ENCODE results near the gene PLXNB1.

Gene PLXNB1

DNA sequence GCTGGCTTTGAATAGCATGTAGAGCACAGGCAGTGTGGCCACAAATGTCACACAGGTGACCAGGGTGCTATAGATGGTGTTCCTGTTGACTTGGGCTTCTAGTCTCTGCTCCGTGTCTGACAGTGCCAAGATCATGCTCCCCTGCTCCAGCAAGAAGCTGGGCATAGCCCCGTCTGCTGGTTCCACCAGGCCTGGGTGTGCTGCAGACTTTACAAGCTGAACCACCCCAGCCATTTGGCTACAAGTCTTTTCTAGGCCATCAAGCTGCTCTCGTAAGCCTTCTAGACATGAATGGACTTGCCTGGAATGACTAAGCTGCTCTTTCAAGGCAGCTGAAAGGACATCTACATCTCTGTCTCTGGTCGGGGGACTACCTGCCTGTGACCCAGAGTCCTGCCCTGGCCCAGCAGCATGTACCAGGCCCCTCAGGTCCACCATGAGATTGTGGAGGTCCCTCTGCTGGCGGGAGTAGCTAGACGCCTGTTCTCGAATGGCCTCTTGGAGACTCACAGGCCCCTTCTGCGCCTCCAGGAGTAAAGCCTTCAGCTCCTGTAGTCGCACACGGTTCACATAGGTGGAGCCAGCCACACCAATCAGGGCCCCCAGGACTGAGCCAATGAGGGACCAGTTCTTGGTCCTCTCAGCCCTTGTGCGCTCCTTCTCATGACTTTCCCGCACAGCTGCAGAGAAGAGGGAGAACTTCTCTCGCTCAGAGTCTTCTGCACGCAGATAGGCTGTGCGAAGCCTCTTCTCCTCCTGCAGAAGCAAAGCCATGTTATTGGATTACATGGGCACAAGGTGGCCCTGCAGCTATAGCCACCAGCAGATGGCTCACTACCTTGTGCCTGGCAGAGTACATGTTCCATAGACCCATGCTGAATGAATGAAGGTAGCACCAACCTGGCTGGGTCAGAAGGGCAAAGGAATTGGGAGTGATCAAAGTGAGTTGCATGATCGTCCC, 2.8 kb upstream of the PLXNB1 start:
- DNase-seq = no peak

DNA sequence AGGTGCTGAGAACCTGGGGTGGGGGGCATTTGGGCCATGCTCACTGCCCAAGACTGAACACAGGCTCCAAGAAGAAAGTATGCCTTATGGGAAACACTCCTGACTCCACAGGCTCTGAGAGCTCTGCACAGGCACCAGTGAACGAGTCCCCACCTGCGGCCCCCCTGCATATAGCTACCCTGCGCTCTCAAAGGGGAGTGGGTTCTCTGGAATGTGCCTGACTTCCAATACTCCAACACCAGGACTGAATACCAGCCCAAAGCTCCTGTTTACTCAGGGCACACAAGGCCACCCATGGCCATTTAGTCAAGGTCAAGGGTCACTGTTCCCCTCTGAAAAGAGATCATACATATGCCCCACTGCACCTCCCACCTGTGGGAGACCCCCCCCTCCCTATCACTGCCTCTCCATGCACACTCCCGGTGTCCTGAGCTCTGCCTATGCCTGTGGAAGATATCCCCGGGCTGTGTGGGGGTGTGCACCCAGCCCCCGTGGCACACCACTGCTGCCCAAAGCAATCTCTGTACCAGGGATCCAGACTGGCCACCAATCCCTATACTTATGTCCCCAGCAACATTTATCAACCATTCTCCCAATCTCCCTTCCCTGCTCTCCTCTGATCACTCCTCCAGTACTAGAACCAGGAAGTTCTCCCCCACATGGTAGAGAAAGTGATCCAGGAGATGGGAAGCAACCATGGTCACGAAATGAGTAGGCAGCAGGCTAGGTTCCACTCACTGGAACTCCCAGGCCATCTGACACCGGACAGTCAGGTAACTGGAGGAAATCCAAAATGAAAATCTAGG, 1.5 kb upstream of the PLXNB1 start:
- peak; percentile 3 for DNase-seq

DNA sequence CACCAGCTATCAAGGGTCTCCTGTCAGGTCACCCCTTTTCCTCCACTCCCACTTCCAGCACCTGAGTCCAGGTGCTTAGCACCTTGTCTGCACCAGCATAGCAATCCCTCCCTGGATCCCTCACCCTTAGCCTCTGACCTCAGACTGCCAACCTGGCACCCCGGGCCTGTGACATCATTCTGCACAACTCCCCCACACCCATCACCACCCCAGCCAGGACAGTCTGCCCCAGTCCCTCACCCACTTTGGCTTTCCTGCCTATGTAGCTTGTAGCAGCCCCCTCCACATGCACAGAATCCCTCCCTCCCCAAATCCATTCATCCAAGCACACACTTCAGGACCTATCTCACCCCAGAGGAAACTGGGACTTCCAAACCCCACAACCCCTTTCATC, 819 bp upstream of the PLXNB1 start:
- peak; percentile 1 for DNase-seq

DNA sequence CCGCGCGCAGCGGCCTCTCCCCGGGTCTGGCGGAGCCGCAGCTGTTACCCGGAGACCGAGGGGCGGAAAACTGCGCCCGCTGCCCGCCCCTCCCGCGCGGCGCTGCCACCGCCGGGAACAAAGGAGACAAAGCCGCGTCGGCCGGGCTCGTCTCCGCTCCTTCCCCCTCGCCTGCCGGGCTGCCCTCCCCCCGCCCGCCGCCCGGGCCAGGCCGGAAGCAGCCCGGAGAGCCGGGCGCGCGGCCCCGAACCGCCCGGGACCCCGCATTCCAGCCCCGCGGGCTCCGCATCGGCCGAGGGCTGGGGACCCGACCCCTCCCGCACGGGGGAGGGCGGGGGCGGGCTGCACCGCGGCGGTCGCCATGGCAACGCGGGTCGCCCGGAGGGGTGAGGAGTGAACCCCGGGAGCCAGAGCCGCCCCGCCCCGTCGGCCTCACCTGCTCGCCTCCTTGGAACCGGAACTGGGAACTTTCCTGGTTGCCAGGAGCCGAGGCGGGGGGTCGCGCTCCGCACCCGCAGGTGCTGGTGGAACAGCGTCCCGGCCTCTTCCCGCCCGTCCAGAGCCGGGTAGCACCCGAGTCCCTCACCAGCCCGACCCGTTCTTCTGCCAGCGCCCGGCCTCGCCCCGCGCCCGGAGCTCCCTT, 448 bp downstream of the PLXNB1 start:
- peak; percentile 87 for DNase-seq

DNA sequence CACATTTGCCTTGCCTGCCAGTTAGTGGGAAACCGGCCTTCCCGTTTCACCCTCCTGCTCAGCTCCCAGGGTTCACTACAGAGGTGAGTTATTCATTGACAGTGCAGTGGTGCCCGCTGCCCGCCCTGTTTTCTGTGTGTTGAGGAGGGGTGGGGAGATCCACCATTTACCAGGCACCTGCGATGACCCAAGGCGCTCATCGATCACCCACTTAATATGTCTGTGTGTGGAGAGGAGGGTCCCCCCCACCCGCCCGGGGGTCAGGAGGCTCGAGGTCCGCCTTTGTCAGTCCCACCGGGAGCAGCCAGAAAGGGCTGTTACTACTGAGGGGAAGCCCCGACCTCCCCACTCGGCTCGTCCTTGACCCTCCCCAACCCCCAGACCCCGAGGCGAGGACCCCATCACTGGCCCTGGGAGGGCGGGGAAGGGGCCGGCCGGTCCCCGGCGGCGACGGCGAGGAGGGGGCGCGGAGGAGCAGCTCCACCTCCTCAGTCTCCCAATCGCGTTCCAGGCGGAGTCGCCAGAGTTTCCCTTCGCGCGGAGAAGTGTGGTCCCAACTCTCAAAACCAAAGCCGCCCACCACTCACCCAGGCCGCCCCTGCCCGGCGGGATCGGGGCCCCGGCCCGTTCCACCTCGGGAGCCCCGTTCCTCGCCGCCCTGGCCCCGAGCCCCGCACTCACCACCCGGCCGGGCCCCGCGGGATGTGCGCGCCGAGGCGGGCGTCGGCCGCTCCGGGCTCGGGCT, 1.1 kb downstream of the PLXNB1 start:
- DNase-seq = peak; percentile 84

DNA sequence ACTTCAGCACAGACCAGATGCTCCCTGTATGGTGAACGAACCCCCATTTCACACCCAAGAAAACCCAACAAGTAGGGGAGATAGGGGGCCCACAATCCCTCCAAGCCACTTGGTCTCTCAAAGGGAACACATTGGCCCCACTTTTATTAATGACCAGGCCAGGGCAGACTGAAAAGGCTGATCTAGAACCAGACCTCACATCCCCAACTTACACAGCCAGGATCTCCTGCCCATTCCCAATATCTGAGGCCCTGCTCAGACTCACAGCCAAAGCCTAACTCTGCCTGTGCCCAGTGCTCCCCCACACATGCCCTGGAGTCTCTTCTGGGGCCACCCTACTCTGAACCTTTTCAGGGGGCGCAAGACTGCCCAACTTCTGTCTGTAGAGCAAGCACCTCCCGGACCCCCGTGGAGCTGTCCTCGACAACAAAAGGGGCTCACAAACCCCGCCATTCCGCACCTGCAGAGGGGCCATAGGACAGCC, 1.8 kb downstream of the PLXNB1 start:
- peak; percentile 41 for DNase-seq

DNA sequence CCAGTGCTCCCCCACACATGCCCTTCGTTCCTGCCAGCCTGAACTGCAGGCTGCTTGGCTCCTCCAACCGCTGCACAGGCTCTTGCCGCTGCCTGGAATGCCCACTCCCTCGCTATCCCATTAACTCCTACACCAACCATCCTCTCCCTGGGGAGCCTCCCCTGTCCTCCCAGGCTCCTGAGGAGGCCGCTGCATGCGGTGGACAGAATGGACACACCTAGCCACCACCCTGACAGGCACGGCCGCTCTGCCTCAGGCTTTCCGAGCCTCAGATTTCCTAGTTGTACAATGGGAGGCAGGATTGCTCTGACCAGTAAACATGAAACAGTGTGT, 2.3 kb downstream of the PLXNB1 start:
- DNase-seq = peak; percentile 55

DNA sequence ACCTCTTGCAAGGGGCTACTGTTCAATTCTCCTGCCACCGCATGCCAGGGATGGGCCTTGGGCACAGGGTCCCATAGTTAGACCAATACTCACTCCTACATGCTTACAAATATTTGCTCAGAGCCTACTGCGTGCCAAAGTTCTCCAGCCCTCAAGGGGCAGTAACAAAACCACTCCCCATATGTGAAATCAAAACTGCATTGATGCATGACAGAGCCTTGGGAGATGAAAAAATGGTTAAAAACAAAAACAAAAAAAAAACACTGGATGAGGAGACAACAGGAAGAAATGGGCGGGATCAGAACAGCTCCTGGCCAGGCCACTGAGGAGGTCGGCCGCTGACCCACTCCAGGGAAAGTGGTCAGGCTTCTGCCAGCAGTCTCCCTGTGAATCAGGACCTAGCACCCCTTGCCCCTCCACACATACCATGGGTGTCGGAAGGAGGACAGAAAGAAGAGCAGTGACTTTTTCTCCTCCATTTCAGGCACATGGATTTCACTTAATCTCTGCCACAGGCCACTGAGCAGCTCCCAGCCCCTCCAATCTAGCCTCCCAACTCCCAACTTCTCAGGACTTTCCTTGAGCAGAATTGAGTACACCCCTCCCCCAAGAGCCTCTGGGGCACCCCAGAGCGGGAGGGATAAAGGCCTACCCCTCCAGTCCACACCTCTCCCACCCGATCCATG, 2.8 kb downstream of the PLXNB1 start:
- DNase-seq = peak; percentile 53

DNA sequence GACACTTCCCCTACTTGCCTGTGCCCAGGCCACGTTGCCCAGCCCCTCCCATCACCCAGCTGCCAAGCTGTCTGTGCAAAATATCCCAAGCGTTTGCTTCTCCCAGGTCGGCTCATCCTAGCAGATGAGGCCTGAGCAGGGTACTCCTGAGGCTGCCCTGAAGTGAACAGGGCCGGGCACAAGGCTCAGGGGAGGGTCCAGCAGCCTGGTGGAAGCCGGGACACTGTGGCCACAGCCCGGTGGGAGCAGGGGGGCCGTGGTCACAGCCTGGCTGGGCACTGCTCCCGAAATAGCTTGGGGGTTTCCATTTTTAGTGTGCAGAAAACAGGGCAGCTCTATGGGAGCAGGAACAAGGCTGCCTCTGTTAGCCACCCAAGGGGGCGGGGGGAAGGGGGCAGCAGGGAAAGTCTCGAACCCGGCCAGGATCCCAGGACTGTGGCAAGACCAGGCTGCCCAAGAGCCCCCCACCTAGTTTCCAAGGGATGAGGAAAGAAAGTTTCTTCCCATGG, 3.4 kb downstream of the PLXNB1 start:
- DNase-seq = no peak

DNA sequence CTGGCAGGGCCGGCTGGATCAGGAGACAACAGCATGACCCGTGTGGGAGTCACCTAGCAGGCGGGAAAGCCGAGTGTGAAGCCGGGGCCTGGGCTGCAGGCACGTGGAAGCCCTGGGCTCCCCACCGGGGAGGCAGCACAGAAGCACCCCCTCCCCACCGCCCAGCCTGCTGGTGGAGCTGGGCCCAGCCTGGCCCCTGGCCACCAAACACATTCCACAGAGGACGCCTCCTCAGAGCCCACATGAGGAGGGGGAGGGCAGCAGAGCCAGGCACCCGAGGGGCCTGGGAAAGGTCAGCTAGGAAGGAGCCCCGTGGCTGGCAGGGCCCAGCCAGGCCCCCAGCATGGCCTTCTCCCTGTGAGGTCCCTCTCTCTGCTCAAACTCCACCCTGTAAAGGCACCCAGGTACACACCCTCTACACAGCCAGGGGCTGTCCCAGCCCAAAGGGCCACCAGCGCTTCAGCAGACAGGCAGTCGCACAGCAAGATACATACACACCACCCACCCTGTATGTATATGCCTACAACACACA, 4.5 kb downstream of the PLXNB1 start:
- peak; percentile 38 for DNase-seq

DNA sequence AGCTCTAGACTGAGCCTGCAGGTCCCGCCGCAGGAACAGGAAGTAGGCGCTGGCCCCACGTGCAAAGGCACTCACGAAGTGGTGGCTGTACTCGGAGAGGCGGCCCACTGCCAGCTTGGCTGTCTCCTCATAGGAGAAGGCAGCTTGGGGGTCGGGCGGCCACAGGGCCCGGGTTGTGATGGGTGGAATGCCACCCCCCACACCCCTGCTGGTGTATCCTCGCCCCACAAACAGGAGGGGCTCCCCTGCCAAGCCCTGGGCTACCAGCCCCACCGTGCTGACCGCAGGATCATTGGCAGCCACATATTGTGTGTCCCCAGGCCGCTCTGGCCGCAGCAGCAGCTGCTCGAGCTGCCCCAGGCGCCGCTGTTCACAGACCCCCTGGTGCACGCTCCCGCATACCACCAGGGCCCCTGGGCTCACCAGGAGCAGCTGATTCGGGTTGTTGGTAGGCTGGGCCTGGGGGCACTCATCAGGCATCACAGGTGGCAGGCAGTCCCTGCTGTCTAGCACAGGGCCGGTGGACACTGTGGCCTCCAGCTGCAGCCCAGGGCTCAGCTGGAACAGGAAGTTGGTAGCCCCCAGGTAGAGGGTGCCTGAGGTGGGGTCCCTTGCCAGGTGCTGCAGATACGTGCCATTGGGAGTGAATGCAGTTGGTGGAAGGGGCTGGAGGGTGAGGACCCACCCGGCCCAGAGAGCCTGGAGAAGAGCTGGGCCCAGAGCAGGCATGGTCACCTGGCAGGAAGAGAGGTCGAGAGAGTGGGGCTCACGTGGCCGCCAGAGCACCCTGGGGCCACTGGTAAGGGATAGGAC, 5.8 kb downstream of the PLXNB1 start:
- no peak for DNase-seq

DNA sequence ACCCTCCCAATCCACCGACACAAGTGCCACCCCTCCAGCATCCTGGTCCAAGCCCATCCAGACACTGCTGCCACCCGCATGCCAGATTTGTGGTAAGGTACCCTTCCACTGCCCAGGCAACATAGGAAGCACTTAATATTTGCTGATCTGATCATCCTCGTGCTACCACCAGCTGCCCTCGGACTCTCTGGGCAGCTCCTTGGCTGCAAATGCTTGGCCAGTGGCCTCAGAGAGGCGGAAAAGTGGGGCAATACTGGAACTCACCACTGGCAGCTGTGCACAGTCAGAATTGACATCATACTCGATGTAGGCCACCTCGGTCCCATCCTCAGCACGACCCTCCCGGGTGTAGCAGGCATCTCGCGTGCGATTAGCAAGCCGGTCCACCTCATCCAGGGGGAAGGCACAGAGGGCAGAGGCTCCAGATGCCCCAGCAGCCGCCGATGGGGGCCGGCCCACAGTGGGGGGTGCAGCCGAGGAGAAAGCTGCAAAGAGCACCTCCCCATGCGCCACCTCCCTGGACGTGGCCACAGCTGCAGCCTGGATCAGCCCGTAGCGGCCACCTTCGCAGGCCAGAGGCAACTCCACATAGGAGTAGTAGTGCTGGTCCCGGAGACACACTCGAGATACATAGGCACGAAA, 6.5 kb downstream of the PLXNB1 start:
- DNase-seq = no peak

DNA sequence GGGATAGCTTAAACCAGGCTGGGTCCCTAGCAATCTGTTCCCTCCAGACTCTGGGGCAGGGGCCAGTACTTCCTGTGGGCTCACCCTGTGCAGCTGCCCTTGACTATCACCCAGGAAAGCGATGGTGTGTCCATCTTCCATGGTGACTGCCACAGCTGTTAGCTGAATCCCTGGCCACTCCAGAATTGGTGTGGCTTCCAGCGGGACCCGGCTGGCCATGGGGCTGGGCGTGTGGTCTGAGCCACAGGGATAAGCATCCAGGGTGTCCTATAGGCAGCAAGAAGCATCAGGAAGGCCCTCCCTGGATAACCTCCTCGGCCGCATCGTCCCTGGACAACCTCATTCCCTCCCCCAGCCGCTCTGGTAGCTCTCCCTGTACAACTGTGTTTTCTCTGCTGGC, 7.2 kb downstream of the PLXNB1 start:
- DNase-seq = no peak

DNA sequence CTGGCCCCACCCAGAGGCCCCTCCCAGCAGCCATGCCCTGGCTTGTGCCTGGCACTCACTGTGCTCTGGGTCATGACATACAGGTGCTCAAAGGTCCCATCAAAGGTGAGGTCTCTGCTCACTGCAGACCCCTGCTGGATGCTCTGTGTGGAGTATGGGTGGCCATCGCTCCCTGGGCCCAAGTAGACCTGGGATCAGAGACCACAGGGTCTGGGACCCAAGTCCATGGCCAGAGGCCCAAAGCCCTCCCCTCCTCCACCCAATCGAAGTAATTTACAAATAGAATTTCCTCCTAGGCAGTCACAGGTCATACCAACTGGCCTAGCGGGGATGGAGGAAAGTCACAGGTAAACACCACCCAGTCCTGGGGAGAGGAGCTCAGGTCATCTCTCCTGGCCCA, 7.6 kb downstream of the PLXNB1 start:
- DNase-seq = no peak

DNA sequence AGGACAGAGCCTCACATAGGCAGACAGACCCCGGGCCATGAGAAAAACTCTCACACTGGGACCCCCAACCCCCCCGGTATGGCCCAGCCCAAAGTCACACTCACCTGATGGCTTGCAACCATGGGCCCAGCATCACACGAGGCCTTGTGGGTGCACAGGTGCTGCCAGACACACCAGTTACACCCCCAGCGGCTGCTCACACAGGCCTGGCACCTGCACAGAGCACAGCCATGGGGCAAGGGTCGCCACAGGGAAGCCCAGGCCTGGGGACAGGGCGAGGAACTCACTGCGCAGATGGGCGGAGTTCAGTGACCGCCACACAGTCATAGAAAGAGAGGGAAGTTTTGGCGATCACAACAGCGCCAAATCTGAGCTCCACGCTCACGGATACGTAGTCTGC, 9.3 kb downstream of the PLXNB1 start:
- no peak for DNase-seq

DNA sequence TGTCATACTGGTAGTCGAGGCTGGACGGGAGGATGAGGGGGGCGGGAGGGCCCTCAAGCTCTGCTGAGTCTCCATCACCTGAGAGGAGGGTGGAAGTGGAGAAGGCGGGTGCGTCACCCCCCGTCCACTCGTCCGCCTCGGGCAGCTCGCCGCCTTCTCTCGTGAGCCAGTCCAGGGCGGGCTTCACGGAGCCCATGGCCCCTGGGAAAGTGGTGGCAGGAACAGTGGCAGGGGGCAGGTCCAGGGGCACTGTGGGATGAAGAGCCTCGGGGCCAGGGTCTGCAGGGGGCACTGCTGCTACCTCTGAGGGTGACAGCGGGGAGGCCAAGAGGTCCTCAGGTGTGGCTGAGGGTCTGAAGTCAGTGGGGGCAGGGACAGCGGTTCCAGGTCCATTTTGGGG, 10.3 kb downstream of the PLXNB1 start:
- no peak for DNase-seq

DNA sequence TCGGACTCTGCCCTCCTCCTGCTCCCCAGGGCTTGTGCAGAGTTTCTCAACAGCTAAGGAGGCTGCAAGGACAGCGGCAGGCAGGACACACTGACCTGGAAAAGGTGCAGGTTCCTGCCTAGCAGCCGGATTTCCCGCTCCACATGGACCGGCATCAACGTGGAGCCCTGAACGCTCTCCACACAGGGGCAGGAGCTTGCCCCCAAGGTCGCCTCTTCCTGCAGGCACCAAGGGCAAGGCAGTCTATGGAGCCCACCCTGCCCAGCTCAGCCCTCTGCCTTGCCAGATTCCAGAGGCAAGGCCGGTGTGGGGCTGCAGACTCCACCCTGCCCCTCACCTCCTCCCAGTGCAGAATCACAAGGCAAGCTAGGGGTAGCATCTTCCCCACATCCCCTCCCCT, 10.7 kb downstream of the PLXNB1 start:
- DNase-seq = no peak

DNA sequence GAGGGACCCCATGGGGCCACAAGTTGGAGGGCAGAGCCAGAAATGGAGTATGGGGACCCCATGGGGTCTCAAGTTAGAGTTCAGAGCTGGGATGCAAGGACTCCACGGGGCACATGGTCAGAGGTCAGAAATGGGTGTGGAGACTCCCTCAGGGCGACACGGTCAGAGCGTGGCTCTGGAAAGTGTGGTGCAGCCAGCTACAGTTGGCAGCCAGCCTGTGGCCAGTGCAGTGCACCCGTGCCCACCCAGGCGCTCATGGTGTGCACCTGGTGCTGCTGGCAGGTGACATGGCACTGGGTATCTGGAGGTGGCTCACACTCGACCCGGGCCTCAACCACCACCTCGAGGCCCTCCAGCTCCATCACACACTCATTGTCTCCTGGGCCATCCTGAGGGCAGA, 11.2 kb downstream of the PLXNB1 start:
- no peak for DNase-seq

DNA sequence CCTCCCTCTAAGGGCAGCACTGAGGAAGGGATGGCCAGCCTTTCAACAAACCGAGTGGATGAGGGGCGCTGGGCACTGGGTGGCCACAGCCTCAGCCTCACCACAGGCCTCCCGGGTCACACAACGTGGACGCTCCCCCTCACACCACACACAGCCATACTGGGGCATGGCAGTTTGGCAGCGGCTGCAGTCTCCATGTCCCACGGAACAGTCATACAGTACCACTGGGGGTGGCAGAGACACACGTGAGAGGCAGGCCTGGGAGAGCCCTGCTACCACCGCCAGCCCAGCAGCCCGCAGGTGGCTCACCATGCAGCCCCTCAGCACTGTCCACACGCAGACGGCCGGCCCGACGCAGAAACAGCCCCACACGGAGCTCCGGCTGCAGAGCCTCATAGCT, 11.7 kb downstream of the PLXNB1 start:
- DNase-seq = no peak

Data from right kidney (tissue), 1 donor.